Measurements from ENCODE around the gene TBRG4.

The TBRG4 gene

GRCh38 chr7:45108863-45109262 is 2.6 kb downstream of the TBRG4 start:
- Mint-ChIP-seq H3K27me3 (no peaks in the 10 kb centered on the region), H3K4me1 (peaks cover 62% of the 10 kb centered on the region), H3K4me3 (peak overlapping the region; percentile 75 to 78), H3K27ac (peak overlapping the region; percentile 93 to 96), H3K9me3 (no peaks in the 10 kb centered on the region)
- no peak for ATAC-seq
- no peak for DNase-seq

DNA sequence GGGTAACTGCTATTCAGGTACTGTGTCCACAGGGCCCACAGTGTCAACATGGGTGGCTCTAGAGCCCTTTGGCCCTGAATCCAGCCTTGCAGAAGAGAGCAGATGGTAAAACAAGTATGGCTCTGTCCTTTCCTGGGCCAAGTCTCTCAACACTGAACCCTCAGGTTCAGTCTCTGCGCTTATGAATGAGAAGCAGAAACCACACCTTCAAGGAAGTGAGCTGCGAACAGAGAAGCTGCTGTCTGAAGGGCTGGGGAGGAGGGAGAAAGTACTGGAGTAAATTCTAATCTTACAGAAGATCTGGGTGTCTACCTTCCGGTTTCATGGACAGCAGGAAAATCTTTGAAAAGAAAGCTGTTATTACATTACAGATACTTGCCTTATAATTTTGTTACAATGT is 4.1 kb downstream of the TBRG4 start:
- DNase-seq (no peak), ATAC-seq (no peak)
- H3K27me3 Mint-ChIP-seq, result no peaks in the 10 kb centered on the region
- peaks cover 54% of the 10 kb centered on the region for H3K4me1 Mint-ChIP-seq
- peak overlapping the region in 1 of 2 donors; percentile 78 for H3K27ac Mint-ChIP-seq
- H3K4me3 Mint-ChIP-seq, result peak overlapping the region; percentile 5 to 75
- H3K9me3 Mint-ChIP-seq, result no peaks in the 10 kb centered on the region

DNA sequence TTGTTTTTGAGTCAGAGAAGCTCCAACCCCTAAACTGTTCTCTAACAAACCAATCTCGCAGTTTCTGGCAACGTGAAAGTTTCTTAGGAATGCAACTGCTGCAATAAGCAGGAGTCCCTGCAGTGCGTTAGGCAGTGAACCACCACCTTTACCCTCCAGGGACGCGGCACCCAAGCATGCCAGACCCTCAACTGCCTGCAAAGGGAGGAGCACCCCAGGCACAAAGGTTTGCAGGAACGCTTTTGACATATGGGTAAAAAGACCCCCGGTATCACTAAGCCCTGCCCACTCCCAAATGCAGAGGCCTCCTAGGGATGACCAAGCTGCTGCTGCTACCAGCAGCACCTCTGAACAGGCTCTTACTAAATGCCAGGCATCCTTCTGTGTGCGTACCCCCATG is 4.7 kb downstream of the TBRG4 start:
- Mint-ChIP-seq H3K9me3 (no peaks in the 10 kb centered on the region), H3K4me3 (peak overlapping the region; percentile 26 to 75), H3K27me3 (no peaks in the 10 kb centered on the region), H3K27ac (no peak overlapping the region), H3K4me1 (peaks cover 48% of the 10 kb centered on the region)
- ATAC-seq (no peak), DNase-seq (no peak)

DNA sequence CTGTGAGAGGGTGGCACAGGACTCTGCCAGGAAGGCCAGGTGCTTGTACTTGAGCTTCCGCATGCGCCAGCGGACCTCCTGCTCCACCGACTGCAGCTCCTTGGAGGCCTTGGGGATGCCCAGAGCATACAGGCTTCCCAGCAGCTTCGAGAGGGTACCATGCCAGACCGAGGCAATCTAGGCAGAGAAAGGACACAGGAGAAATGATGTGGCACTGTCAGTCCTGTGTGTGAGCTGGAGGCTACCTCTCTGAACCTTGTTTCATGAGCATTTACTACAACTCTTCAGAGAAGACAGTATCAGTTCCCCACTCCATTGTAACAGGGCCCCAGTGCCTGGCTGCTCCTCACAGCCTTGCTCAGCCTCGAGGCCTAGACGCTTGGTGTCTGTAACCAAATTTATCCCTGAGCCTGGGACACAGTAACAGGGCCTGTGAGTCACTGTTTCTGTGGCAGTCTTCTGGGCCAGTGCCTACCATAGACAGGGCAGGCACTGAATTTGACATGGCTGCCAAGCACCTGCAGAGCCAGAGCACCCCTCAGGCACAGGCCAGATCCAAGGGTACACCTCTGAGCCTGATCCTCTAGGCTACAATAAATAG is 5.8 kb downstream of the TBRG4 start:
- ATAC-seq (no peak), DNase-seq (no peak)
- H3K27me3 Mint-ChIP-seq, result no peaks in the 10 kb centered on the region
- peak overlapping the region; percentile 13 to 27 for H3K27ac Mint-ChIP-seq
- no peak overlapping the region for H3K4me3 Mint-ChIP-seq
- peaks cover 43% of the 10 kb centered on the region for H3K4me1 Mint-ChIP-seq
- H3K9me3 Mint-ChIP-seq, result no peaks in the 10 kb centered on the region

- Mint-ChIP-seq H3K27ac (peak overlapping the region in 1 of 2 donors; percentile 25), H3K9me3 (no peaks in the 10 kb centered on the region), H3K4me3 (no peak overlapping the region), H3K27me3 (no peaks in the 10 kb centered on the region), H3K4me1 (peaks cover 39% of the 10 kb centered on the region)
- ATAC-seq (no peak), DNase-seq (no peak)
Observed at GRCh38 chr7:45104844-45105587, 6.5 kb downstream of the TBRG4 start.

- DNase-seq (no peak), ATAC-seq (peak; percentile 13)
- Mint-ChIP-seq H3K27me3 (no peaks in the 10 kb centered on the region), H3K27ac (no peak overlapping the region), H3K4me3 (no peak overlapping the region), H3K4me1 (peaks cover 33% of the 10 kb centered on the region), H3K9me3 (no peaks in the 10 kb centered on the region)
Observed at GRCh38 chr7:45103958-45104843, 7.3 kb downstream of the TBRG4 start.

DNA sequence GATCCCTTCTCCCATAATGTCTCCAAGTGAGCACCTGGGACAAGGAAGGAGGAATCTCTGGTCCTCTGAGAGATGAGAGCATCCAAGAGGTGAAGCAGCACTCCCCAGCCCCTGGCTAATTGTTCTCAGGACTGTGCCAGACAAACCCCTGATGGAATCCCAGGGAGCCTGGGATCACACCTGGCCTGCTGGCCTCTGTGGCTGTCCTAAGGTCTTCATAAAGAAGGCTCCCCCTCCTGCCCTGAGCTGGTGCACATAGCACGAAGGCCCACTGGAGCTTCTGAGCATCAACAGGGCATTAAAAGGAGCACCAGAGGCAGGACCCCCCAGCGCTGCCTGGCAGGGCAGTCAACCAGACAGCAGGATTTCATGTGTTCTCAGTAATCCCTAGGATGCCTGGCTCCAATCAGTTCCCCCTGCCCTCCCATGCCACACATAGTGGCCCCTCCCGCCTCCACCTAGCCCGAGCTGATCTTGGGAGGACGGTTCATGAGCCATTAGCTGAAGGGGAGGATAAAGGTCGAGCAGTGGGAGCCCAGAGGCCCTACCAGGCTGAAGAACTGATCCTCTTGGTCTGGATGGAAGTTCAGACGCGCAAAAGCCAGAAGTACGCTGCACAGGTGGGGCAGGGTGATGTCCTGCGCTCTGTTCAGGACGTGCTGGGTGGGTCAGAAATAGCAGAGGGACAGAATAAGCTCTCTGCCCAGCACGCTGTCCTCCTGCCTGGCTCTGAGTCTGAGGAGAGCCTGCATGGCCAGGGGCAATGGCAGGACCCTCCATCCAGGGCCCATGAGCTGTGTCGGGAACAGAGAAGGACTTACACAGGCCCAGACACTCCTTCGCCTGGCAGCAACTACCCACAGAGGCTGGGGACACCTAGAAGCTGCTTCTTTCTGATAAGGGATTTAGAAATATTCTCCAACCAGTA is 8.4 kb downstream of the TBRG4 start:
- no peaks in the 10 kb centered on the region for H3K9me3 Mint-ChIP-seq
- peak overlapping the region in 1 of 2 donors; percentile 34 for H3K27ac Mint-ChIP-seq
- no peak for DNase-seq
- H3K27me3 Mint-ChIP-seq, result no peaks in the 10 kb centered on the region
- H3K4me3 Mint-ChIP-seq, result no peak overlapping the region
- no peak for ATAC-seq
- peaks cover 22% of the 10 kb centered on the region for H3K4me1 Mint-ChIP-seq

GRCh38 chr7:45101748-45102147 is 9.7 kb downstream of the TBRG4 start:
- ATAC-seq (no peak), DNase-seq (no peak)
- no peaks in the 10 kb centered on the region for H3K27me3 Mint-ChIP-seq
- no peaks in the 10 kb centered on the region for H3K9me3 Mint-ChIP-seq
- no peak overlapping the region for H3K27ac Mint-ChIP-seq
- H3K4me3 Mint-ChIP-seq, result no peak overlapping the region
- peaks cover 10% of the 10 kb centered on the region for H3K4me1 Mint-ChIP-seq

DNA sequence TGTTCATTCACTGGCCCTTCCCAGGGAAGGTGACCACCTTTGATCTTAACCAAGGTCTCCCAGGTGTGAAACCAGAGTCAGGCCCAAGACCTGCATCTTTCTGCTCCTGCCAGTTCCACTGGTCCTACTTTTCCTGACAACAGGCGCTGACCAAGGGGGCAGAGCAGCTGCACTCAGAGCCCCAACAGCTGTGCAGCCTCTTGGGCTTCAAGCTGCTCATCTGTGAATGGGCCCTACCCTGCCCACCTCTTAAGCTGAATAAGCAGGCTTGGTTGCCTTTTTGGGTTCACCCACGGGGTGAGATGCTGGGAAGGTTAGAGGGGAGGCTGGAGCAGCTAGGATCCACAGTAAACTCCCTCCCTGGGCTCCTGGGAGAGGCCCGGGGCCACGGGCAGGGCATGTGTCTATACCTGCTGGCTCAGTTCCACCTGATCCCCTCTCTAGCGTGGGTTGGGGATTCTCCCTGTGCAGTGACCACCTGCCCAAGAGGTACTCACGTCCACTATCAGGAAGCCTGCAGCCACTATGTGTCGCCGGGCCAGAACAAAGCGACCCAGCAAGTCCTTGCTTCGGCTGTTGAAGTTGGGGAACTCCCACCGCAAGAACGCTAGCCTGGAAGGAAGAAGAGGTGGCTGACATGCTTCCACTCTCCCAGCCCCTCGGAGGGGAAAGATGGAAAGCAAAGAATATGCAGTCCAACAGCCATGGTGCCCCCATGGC is 10.6 kb downstream of the TBRG4 start:
- H3K4me3 Mint-ChIP-seq, result no peak overlapping the region
- peak overlapping the region in 1 of 2 donors; percentile 48 for H3K27ac Mint-ChIP-seq
- DNase-seq (no peak), ATAC-seq (no peak)
- no peaks in the 10 kb centered on the region for H3K27me3 Mint-ChIP-seq
- peaks cover 7% of the 10 kb centered on the region for H3K4me1 Mint-ChIP-seq
- H3K9me3 Mint-ChIP-seq, result no peaks in the 10 kb centered on the region

GRCh38 chr7:45099891-45100760 is 11.4 kb downstream of the TBRG4 start:
- no peak overlapping the region for H3K4me3 Mint-ChIP-seq
- H3K27ac Mint-ChIP-seq, result no peak overlapping the region
- no peak for DNase-seq
- no peaks in the 10 kb centered on the region for H3K9me3 Mint-ChIP-seq
- peak; percentile 41 for ATAC-seq
- H3K27me3 Mint-ChIP-seq, result no peaks in the 10 kb centered on the region
- no peaks in the 10 kb centered on the region for H3K4me1 Mint-ChIP-seq

DNA sequence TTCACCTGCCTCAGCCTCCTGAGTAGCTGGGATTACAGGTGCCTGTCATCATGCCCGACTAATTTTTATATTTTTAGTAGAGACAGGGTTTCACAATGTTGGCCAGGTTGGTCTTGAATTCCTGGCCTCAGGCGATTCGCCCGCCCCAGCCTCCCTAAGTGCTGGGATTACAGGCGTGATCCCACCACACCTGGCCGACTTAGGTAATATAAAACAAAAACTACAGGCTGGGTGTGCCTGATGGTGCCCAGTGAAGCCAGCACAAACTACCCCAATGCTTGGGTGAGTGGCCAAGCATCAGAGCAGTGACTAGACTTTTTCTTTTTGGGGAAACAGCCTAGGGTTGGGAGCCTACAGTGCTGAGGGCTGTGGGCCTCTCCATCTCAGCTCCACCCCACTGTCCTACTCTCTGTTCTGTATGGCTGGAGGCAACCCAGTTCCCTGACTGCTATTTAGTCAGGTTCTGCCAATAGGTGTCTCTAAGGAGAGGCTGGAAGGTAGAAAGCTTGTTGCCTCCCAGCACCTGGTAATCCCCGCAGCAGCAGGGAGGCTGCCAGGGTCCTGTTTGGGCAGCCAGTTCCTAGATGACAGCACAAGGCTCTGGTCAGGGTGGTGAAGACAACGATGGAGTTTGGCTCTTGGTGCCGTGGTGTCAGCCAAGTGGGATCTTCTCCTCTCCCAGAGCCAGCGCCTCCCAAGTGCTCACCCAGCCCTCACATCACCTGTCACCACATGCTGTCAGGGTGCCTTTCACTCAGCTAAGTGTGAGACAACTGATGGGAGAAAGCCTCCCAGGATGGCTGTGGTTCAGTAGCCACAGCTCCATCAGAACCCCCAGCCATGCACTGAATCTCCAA is 12.3 kb downstream of the TBRG4 start:
- Mint-ChIP-seq H3K27ac (no peak overlapping the region), H3K9me3 (no peaks in the 10 kb centered on the region), H3K27me3 (no peaks in the 10 kb centered on the region), H3K4me1 (no peaks in the 10 kb centered on the region), H3K4me3 (no peak overlapping the region)
- no peak for DNase-seq
- peak; percentile 39 for ATAC-seq

DNA sequence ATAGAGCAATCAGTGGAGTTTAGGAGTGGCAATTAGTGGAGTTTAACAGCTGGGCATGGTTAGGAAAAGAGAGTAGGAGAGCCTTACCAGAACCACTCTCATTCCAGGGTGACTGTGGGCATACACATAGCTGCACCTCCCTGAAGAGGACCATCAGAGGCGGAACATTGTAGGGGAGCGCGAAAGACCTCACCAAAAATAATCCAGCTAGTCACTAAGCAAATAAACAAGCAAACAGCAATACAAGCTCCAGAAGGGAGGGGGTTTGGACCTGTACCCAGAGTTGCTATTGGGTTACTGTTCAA is 18.6 kb downstream of the TBRG4 start:
- Mint-ChIP-seq H3K27me3 (peaks cover 9% of the 10 kb centered on the region), H3K9me3 (no peaks in the 10 kb centered on the region), H3K27ac (no peak overlapping the region), H3K4me3 (no peak overlapping the region), H3K4me1 (peaks cover 10% of the 10 kb centered on the region)
- DNase-seq, result no peak
- no peak for ATAC-seq
